Neural progenitor cell (in vitro differentiated cells): ENCODE data around the gene PHACTR1. TPM values are rescaled to one million over a fixed set of nuclear protein-coding genes. Genes with fewer than 3 reads are reported as not detected.

Experiments
- DNase-seq: peaks from one replicate; pipeline ENCODE4 v3.0.0-alpha.2; 2016; ENCODE audit warnings: low spot score
- H2AFZ ChIP-seq: fragments of 200-600 bp; sonication (generic); replicated peaks from 2 replicates; pipeline ENCODE4 v1.6.1; 2016; ENCODE audit warnings: antibody characterized with exemption
- H3F3A ChIP-seq: fragments of 200-600 bp; sonication (generic); 2 replicates; pipeline ENCODE4 v1.6.1; 2016; ENCODE audit warnings: antibody characterized with exemption, low read depth
- H3K27ac ChIP-seq: fragments of 200-600 bp; sonication (generic); 2 replicates; pipeline ENCODE4 v1.5.1; 2016; ENCODE audit warnings: mild to moderate bottlenecking
- H3K27me3 ChIP-seq: fragments of 200-600 bp; sonication (generic); 2 replicates; pipeline ENCODE4 v1.6.1; 2016; ENCODE audit warnings: mild to moderate bottlenecking, moderate library complexity
- H3K36me3 ChIP-seq: fragments of 200-600 bp; sonication (generic); 2 replicates; pipeline ENCODE4 v1.5.1; 2016
- H3K4me1 ChIP-seq: fragments of 200-600 bp; sonication (generic); 2 replicates; pipeline ENCODE4 v1.6.1; 2016; ENCODE audit warnings: mixed run types
- H3K4me2 ChIP-seq: fragments of 200-600 bp; sonication (generic); 2 replicates; pipeline ENCODE4 v1.6.1; 2016
- H3K4me3 ChIP-seq: fragments of 200-600 bp; sonication (generic); 2 replicates; pipeline ENCODE4 v1.5.1; 2016
- H3K79me2 ChIP-seq: fragments of 200-600 bp; sonication (generic); 2 replicates; pipeline ENCODE4 v1.6.1; 2016; ENCODE audit warnings: low read depth
- H3K9ac ChIP-seq: fragments of 200-600 bp; sonication (generic); 2 replicates; pipeline ENCODE4 v1.6.1; 2016
- H3K9me3 ChIP-seq: fragments of 200-600 bp; sonication (generic); 2 replicates; pipeline ENCODE4 v1.5.1; 2016; ENCODE audit warnings: low read depth
- H4K20me1 ChIP-seq: fragments of 200-600 bp; sonication (generic); 2 replicates; pipeline ENCODE4 v1.6.1; 2016; ENCODE audit warnings: low read depth
- H3K27ac Mint-ChIP-seq: 3 replicates; pipeline ENCODE4 v1.8.0; 2021; ENCODE audit warnings: mixed read lengths
- H3K27me3 Mint-ChIP-seq: 2 replicates; pipeline ENCODE4 v1.8.0; 2022; ENCODE audit warnings: low read depth, mild to moderate bottlenecking, inconsistent platforms, moderate library complexity, mixed read lengths; ENCODE audit not compliant: insufficient read depth
- H3K36me3 Mint-ChIP-seq: 3 replicates; pipeline ENCODE4 v1.8.0; 2021; ENCODE audit warnings: mixed read lengths
- H3K4me1 Mint-ChIP-seq: 3 replicates; pipeline ENCODE4 v1.8.0; 2021; ENCODE audit warnings: mixed read lengths
- H3K4me3 Mint-ChIP-seq: 3 replicates; pipeline ENCODE4 v1.8.0; 2021; ENCODE audit warnings: mild to moderate bottlenecking, moderate library complexity, mixed read lengths
- H3K9me3 Mint-ChIP-seq: 3 replicates; pipeline ENCODE4 v1.8.0; 2020; ENCODE audit warnings: mixed read lengths
- EZH2 ChIP-seq: fragments of 200-600 bp; sonication (generic); IDR thresholded peaks from 2 replicates; pipeline ENCODE4 v1.6.1; 2017; ENCODE audit warnings: antibody characterized with exemption, mild to moderate bottlenecking, moderate library complexity
- EZH2phosphoT487 ChIP-seq: fragments of 200-600 bp; sonication (generic); IDR thresholded peaks from 2 replicates; pipeline ENCODE4 v1.6.1; 2017; ENCODE audit warnings: antibody characterized with exemption
- total RNA-seq: library from RNA; depleted of rRNA; stranded (reverse); fragments of >200 nt; gene quantifications from 2 replicates; pipeline ENCODE4 v1.2.3, GENCODE V29; 2015; ENCODE audit warnings: low replicate concordance
- TF ChIP-seq, protein P1 (sequence below): fragments of 200-600 bp; sonication (generic); IDR thresholded peaks from 2 replicates; pipeline ENCODE4 v1.5.1; 2017; ENCODE audit warnings: antibody characterized with exemption, mild to moderate bottlenecking

Gene PHACTR1
- total RNA-seq, 1 donor from 2014 or later = 2.4 TPM

- H3F3A ChIP-seq = peaks cover 8% of the 10 kb centered on the region
- peaks cover 7% of the 10 kb centered on the region for H3K36me3 ChIP-seq
- peak within 1 kb of the TSS; percentile 60 for H3K9ac ChIP-seq
- DNase-seq = peak; percentile 94
- H3K27me3 Mint-ChIP-seq = peaks cover 2% of the 10 kb centered on the region
- no peaks in the 10 kb centered on the region for H4K20me1 ChIP-seq
- peak within 1 kb of the TSS; percentile 90 for H3K27ac Mint-ChIP-seq
- peaks cover 11% of the 10 kb centered on the region for H3K36me3 Mint-ChIP-seq
- H3K4me1 ChIP-seq = peaks cover 9% of the 10 kb centered on the region
- H3K4me3 Mint-ChIP-seq = peak within 1 kb of the TSS; percentile 95
- peak within 1 kb of the TSS; percentile 87 for H2AFZ ChIP-seq
- peaks cover 26% of the 10 kb centered on the region for H3K79me2 ChIP-seq
- TF ChIP-seq EZH2 = no peak
- TF ChIP-seq, protein P1, sequence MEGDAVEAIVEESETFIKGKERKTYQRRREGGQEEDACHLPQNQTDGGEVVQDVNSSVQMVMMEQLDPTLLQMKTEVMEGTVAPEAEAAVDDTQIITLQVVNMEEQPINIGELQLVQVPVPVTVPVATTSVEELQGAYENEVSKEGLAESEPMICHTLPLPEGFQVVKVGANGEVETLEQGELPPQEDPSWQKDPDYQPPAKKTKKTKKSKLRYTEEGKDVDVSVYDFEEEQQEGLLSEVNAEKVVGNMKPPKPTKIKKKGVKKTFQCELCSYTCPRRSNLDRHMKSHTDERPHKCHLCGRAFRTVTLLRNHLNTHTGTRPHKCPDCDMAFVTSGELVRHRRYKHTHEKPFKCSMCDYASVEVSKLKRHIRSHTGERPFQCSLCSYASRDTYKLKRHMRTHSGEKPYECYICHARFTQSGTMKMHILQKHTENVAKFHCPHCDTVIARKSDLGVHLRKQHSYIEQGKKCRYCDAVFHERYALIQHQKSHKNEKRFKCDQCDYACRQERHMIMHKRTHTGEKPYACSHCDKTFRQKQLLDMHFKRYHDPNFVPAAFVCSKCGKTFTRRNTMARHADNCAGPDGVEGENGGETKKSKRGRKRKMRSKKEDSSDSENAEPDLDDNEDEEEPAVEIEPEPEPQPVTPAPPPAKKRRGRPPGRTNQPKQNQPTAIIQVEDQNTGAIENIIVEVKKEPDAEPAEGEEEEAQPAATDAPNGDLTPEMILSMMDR = peak; percentile 17
- H3K4me3 ChIP-seq = peak within 1 kb of the TSS; percentile 80
- H3K4me2 ChIP-seq = peak within 1 kb of the TSS; percentile 85
- H3K9me3 Mint-ChIP-seq = no peaks in the 10 kb centered on the region
- peak within 1 kb of the TSS; percentile 88 for H3K27ac ChIP-seq
- peaks cover 18% of the 10 kb centered on the region for H3K4me1 Mint-ChIP-seq
- H3K27me3 ChIP-seq = no peaks in the 10 kb centered on the region
- no peaks in the 10 kb centered on the region for H3K9me3 ChIP-seq
Measured at GRCh38 chr6:13328076-13328874, 611.7 kb downstream of the PHACTR1 start, which contains the start of gene TBC1D7. Gene TBC1D7 (minus strand): TSS chr6:13328537. CDS start chr6:13326898, 1,639 bp downstream.

GRCh38 chr6:13328875-13329183 lies 612.3 kb downstream of the PHACTR1 start:
- DNase-seq = no peak
- Histone ChIP-seq H3K79me2 (peaks cover 26% of the 10 kb centered on the region), H3K4me1 (peaks cover 9% of the 10 kb centered on the region), H3K9ac (peak overlapping the region; percentile 60), H3K4me3 (peak overlapping the region; percentile 80), H3K36me3 (peaks cover 7% of the 10 kb centered on the region), H3K4me2 (peak overlapping the region; percentile 85), H2AFZ (peak overlapping the region; percentile 87), H3K9me3 (no peaks in the 10 kb centered on the region), H3F3A (peaks cover 8% of the 10 kb centered on the region), H3K27ac (no peak overlapping the region), H3K27me3 (no peaks in the 10 kb centered on the region), H4K20me1 (no peaks in the 10 kb centered on the region)
- H3K4me3 Mint-ChIP-seq = peak overlapping the region; percentile 95
- H3K4me1 Mint-ChIP-seq = peaks cover 18% of the 10 kb centered on the region
- H3K36me3 Mint-ChIP-seq = peaks cover 9% of the 10 kb centered on the region
- peaks cover 2% of the 10 kb centered on the region for H3K27me3 Mint-ChIP-seq
- peak overlapping the region; percentile 90 for H3K27ac Mint-ChIP-seq
- no peaks in the 10 kb centered on the region for H3K9me3 Mint-ChIP-seq
- no peak for TF ChIP-seq EZH2phosphoT487
- TF ChIP-seq EZH2 = no peak
- TF ChIP-seq, protein P1 = no peak

DNA sequence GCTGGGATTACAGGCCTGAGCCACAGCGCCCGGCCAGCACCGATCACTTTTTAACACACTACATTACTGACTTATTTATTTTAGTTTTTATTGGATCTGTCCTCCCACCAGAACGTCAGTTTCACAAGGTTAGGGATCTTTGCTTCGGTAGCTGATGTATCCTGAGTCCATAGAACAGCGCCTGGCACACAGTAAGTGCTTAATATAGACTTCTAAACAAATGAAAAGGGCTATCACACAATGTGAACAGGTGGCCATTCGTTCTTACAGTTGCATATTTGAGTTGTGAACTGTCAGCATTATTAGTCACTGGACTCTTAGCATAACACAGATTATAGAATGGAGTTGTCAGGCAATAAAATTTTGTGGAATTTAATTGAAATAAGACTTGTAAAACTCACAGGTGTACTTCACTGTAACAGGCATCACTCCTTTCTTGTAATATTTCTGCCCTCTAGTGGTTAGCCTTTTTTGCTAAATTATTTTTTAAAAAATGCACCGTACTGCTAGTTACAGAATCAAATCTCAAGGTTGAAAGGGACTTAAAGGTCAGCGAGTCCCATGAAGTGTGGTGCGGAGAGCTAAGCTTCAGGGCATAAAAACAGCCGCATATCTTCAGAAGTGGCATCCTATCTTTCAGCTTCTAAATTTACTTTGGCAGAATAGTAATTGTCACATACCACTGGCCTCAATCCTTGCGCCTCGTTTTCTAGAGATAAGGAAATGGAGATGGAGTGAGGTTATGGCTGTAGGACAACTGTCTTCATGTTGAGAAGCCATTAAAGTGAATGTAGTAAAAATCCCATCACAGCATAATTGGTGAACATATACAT lies 615.2 kb downstream of the PHACTR1 start:
- H3K27ac Mint-ChIP-seq = no peak overlapping the region
- Histone ChIP-seq H3K79me2 (peaks cover 12% of the 10 kb centered on the region), H3K9me3 (no peaks in the 10 kb centered on the region), H3K27ac (no peak overlapping the region), H2AFZ (no peak overlapping the region), H3K4me3 (no peak overlapping the region), H4K20me1 (no peaks in the 10 kb centered on the region), H3K27me3 (no peaks in the 10 kb centered on the region), H3K4me1 (peaks cover 7% of the 10 kb centered on the region), H3K4me2 (no peak overlapping the region), H3F3A (peaks cover 8% of the 10 kb centered on the region), H3K9ac (no peak overlapping the region), H3K36me3 (no peaks in the 10 kb centered on the region)
- no peak overlapping the region for H3K4me3 Mint-ChIP-seq
- no peaks in the 10 kb centered on the region for H3K9me3 Mint-ChIP-seq
- peaks cover under 1% of the 10 kb centered on the region for H3K36me3 Mint-ChIP-seq
- peaks cover 17% of the 10 kb centered on the region for H3K4me1 Mint-ChIP-seq
- TF ChIP-seq, protein P1 = peak; percentile 59
- no peak for TF ChIP-seq EZH2phosphoT487
- H3K27me3 Mint-ChIP-seq = peaks cover 4% of the 10 kb centered on the region
- no peak for DNase-seq
